Measurements from ENCODE around the gene ADRA2C.

DNA sequence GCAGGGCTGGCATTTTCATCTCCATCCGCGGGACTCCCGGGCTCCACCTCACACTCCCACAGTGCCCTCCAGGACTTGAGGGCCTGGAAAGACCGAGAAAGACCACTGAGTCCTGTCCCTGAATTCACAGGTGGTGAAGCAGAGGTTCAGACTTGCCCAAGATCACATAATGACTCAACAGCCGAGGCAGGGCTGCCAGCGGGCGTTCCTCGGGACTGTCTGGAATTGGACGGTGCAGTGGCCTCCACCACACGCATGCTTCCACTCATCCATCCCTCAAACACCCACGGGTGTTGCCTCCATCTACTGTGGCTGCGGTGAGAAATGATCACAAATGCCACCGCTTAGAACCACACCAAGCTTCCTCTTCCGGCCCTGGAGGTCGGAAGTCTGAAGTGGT, 6.9 kb upstream of the ADRA2C start:
- TF ChIP-seq, protein P1, sequence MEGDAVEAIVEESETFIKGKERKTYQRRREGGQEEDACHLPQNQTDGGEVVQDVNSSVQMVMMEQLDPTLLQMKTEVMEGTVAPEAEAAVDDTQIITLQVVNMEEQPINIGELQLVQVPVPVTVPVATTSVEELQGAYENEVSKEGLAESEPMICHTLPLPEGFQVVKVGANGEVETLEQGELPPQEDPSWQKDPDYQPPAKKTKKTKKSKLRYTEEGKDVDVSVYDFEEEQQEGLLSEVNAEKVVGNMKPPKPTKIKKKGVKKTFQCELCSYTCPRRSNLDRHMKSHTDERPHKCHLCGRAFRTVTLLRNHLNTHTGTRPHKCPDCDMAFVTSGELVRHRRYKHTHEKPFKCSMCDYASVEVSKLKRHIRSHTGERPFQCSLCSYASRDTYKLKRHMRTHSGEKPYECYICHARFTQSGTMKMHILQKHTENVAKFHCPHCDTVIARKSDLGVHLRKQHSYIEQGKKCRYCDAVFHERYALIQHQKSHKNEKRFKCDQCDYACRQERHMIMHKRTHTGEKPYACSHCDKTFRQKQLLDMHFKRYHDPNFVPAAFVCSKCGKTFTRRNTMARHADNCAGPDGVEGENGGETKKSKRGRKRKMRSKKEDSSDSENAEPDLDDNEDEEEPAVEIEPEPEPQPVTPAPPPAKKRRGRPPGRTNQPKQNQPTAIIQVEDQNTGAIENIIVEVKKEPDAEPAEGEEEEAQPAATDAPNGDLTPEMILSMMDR (IDR thresholded peaks at IDR 0.05) = no peak
- no peak for TF ChIP-seq POLR2AphosphoS5 (IDR thresholded peaks at IDR 0.05)
